IPS-15b (cell line): Measurements from ENCODE around the gene DPYSL5.

Source experiments
- H3K27me3 ChIP-seq: one replicate; pipeline ENCODE4 v1.6.1; 2013; ENCODE audit warnings: low read length; ENCODE audit not compliant: control insufficient read depth, insufficient read depth
- H3K36me3 ChIP-seq: one replicate; pipeline ENCODE4 v1.6.1; 2013; ENCODE audit warnings: low read length; ENCODE audit not compliant: control insufficient read depth, insufficient read depth
- H3K4me1 ChIP-seq: one replicate; pipeline ENCODE4 v1.6.1; 2013; ENCODE audit warnings: mild to moderate bottlenecking, low read length; ENCODE audit not compliant: control insufficient read depth, insufficient read depth
- H3K4me3 ChIP-seq: one replicate; pipeline ENCODE4 v1.5.1; 2013; ENCODE audit warnings: low read depth, low read length
- H3K9ac ChIP-seq: one replicate; pipeline ENCODE4 v1.6.1; 2013; ENCODE audit warnings: low read depth, mild to moderate bottlenecking, low read length
- H3K9me3 ChIP-seq: one replicate; pipeline ENCODE4 v1.6.1; 2013; ENCODE audit warnings: mild to moderate bottlenecking, low read length; ENCODE audit not compliant: control insufficient read depth, insufficient read depth

The DPYSL5 gene

GRCh38 chr2:26816893-26817292, 31.0 kb upstream of the DPYSL5 start:
- H3K9me3 ChIP-seq = no peaks in the 10 kb centered on the region
- no peaks in the 10 kb centered on the region for H3K4me1 ChIP-seq
- H3K4me3 ChIP-seq = no peak overlapping the region
- H3K9ac ChIP-seq = no peak overlapping the region
- H3K36me3 ChIP-seq = no peaks in the 10 kb centered on the region
- no peaks in the 10 kb centered on the region for H3K27me3 ChIP-seq

GRCh38 chr2:26818255-26818654, 29.7 kb upstream of the DPYSL5 start:
- Histone ChIP-seq H3K4me3 (no peak overlapping the region), H3K27me3 (no peaks in the 10 kb centered on the region), H3K4me1 (no peaks in the 10 kb centered on the region), H3K9me3 (no peaks in the 10 kb centered on the region), H3K36me3 (no peaks in the 10 kb centered on the region), H3K9ac (no peak overlapping the region)

GRCh38 chr2:26818972-26819371, 29.0 kb upstream of the DPYSL5 start:
- Histone ChIP-seq H3K4me3 (no peak overlapping the region), H3K9me3 (no peaks in the 10 kb centered on the region), H3K36me3 (no peaks in the 10 kb centered on the region), H3K9ac (no peak overlapping the region), H3K4me1 (no peaks in the 10 kb centered on the region), H3K27me3 (no peaks in the 10 kb centered on the region)

DNA sequence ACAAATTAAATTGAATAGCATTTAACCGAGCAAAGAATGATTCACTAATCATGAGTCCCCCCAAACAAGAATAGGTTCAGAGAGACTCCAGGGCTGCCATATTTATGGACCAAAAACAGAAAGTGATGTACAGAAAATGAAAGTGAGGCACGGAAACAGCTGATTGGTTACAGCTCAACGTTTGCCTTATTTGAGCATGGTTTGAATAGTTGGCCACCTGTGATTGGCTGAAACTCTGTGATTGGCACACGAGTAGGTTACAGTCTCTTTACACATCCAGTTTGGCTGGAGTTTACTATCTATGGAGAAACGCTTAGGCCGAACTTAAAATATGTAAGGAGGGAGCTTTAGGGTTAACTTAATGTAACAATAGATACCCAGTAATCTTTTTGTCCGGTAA, 27.0 kb upstream of the DPYSL5 start:
- no peak overlapping the region for H3K4me3 ChIP-seq
- no peaks in the 10 kb centered on the region for H3K4me1 ChIP-seq
- H3K36me3 ChIP-seq = no peaks in the 10 kb centered on the region
- H3K9ac ChIP-seq = no peak overlapping the region
- no peaks in the 10 kb centered on the region for H3K9me3 ChIP-seq
- H3K27me3 ChIP-seq = no peaks in the 10 kb centered on the region

DNA sequence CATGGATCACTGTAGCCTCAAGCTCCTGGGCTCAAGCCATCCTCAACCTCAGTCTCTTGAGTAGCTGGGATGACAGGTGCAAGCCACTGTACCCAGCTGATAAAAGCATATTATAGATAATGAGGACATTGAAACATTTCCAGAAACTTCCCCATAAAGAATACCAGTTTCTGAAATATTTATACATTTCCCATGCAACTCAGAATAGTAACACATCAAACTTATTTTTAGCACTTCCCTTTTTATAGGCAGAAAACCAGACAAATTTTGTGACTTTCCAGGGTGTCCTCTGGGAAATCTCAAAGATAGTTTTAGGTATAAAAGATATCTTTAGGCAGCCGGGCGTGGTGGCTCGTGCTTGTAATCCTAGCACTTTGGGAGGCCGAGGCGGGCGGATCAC, 25.1 kb upstream of the DPYSL5 start:
- Histone ChIP-seq H3K4me1 (no peaks in the 10 kb centered on the region), H3K9me3 (no peaks in the 10 kb centered on the region), H3K27me3 (no peaks in the 10 kb centered on the region), H3K4me3 (no peak overlapping the region), H3K36me3 (no peaks in the 10 kb centered on the region), H3K9ac (no peak overlapping the region)

DNA sequence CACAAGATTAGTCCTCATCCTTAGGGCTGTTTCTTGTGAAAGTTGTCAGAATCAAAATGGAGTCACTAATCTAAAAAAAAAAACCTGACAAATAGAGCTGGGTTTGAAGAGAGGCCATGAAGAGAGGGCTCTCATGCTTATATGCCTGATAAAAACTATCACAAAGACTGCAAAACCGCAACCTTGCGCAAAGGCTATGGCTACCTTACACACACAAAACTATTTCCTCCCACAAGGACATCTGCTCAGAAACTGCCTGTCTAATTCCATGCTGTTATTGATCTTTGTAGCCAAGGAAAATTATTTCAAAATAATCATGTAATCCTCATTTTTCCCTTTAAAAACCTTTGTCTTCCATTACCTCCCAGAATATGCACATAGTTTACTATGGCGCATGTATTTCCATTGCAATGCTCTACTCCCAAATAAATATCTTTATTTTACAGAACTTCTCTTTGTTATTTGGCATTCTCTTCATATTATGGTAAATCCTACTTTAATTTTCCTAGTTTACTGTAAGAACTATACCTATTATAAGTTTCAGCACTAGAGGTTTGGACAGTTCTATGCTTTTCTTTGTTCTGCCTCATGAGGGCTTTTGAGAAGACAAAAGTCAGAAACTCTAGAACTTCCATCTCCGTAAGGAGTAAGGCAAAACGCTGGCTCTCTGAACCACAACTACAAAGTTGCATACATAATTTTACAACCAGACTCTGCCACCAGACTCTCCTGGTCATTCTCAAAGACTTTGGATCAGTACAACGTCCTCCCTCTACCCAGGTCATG, 9.6 kb upstream of the DPYSL5 start:
- Histone ChIP-seq H3K9ac (no peak overlapping the region), H3K36me3 (no peaks in the 10 kb centered on the region), H3K4me3 (no peak overlapping the region), H3K4me1 (no peaks in the 10 kb centered on the region), H3K27me3 (peaks cover 6% of the 10 kb centered on the region), H3K9me3 (no peaks in the 10 kb centered on the region)

- no peak overlapping the region for H3K4me3 ChIP-seq
Measured at GRCh38 chr2:26840937-26841610, 6.9 kb upstream of the DPYSL5 start.

DNA sequence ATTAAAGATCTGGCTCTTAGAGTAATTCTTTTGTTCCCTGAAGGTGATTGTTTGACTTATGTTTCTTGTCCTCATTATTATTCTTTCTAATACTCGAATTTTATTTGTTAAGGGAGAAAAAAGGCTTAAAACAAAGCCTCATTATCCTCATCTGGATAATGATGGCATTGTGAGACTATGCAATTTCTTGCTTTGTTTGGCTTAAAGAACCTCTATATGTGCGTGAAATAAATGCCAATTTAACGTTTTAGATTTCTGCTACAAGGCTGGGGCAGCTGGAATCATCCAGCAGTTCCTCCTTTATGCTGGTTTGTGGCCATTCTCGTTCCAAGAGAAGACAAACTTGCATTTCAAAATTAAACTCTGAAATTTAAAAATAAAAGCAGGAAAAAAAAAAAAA, 4.9 kb upstream of the DPYSL5 start:
- Histone ChIP-seq H3K27me3 (peaks cover 33% of the 10 kb centered on the region), H3K4me1 (no peaks in the 10 kb centered on the region), H3K9me3 (no peaks in the 10 kb centered on the region), H3K36me3 (no peaks in the 10 kb centered on the region), H3K9ac (no peak overlapping the region), H3K4me3 (no peak overlapping the region)

More at GRCh38 chr2:26840937-26841610, 6.9 kb upstream of the DPYSL5 start:
- H3K9me3 ChIP-seq = no peaks in the 10 kb centered on the region
- no peak overlapping the region for H3K9ac ChIP-seq
- no peaks in the 10 kb centered on the region for H3K36me3 ChIP-seq
- peaks cover 21% of the 10 kb centered on the region for H3K27me3 ChIP-seq
- no peaks in the 10 kb centered on the region for H3K4me1 ChIP-seq

- H3K27me3 ChIP-seq = peaks cover 43% of the 10 kb centered on the region
Measured at GRCh38 chr2:26845021-26845420, 2.9 kb upstream of the DPYSL5 start.

GRCh38 chr2:26846334-26847306, 1.3 kb upstream of the DPYSL5 start:
- no peaks in the 10 kb centered on the region for H3K36me3 ChIP-seq
- no peaks in the 10 kb centered on the region for H3K9me3 ChIP-seq
- peak overlapping the region; percentile 66 for H3K4me3 ChIP-seq
- peaks cover 4% of the 10 kb centered on the region for H3K4me1 ChIP-seq
- no peak overlapping the region for H3K9ac ChIP-seq
- H3K27me3 ChIP-seq = peaks cover 54% of the 10 kb centered on the region

More at GRCh38 chr2:26845021-26845420, 2.9 kb upstream of the DPYSL5 start:
- H3K9me3 ChIP-seq = no peaks in the 10 kb centered on the region
- H3K36me3 ChIP-seq = no peaks in the 10 kb centered on the region
- H3K9ac ChIP-seq = no peak overlapping the region
- H3K4me1 ChIP-seq = peaks cover 2% of the 10 kb centered on the region
- H3K4me3 ChIP-seq = no peak overlapping the region

GRCh38 chr2:26847307-26847654, 651 bp upstream of the DPYSL5 start:
- H3K4me1 ChIP-seq = peaks cover 4% of the 10 kb centered on the region
- no peak overlapping the region for H3K9ac ChIP-seq
- no peaks in the 10 kb centered on the region for H3K9me3 ChIP-seq
- peak overlapping the region; percentile 66 for H3K4me3 ChIP-seq
- H3K27me3 ChIP-seq = peaks cover 61% of the 10 kb centered on the region
- H3K36me3 ChIP-seq = no peaks in the 10 kb centered on the region
